Measurements from ENCODE around the gene NKD1.

Gene NKD1

GRCh38 chr16:50537533-50538290, 10.5 kb upstream of the NKD1 start:
- no peak for DNase-seq (ENCODE audit: low read depth in 2 of 3, low spot score in 2 of 3)

GRCh38 chr16:50538411-50539052, 9.7 kb upstream of the NKD1 start:
- no peak for DNase-seq (ENCODE audit: low read depth in 2 of 3, low spot score in 2 of 3)

- DNase-seq (ENCODE audit: low read depth in 2 of 3, low spot score in 2 of 3) = no peak
Measured at GRCh38 chr16:50539053-50539695, 9.0 kb upstream of the NKD1 start.

- DNase-seq (ENCODE audit: low read depth in 2 of 3, low spot score in 2 of 3) = no peak
Measured at GRCh38 chr16:50539822-50540710, 8.1 kb upstream of the NKD1 start.

GRCh38 chr16:50540711-50541007, 7.5 kb upstream of the NKD1 start:
- DNase-seq (ENCODE audit: low read depth in 2 of 3, low spot score in 2 of 3) = no peak

- DNase-seq (ENCODE audit: low read depth in 2 of 3, low spot score in 2 of 3) = no peak
Measured at GRCh38 chr16:50542703-50543102, 5.5 kb upstream of the NKD1 start.

GRCh38 chr16:50546125-50546524, 2.1 kb upstream of the NKD1 start:
- DNase-seq (ENCODE audit: low read depth in 2 of 3, low spot score in 2 of 3) = no peak

- peak; percentile 22 to 49 (median 33) for DNase-seq (ENCODE audit: low read depth in 2 of 3, low spot score in 2 of 3)
Measured at GRCh38 chr16:50547340-50548124, 664 bp upstream of the NKD1 start.

GRCh38 chr16:50548909-50549560, 839 bp downstream of the NKD1 start:
- no peak for DNase-seq (ENCODE audit: low read depth in 2 of 3, low spot score in 2 of 3)

- DNase-seq (ENCODE audit: low read depth in 2 of 3, low spot score in 2 of 3) = no peak
Measured at GRCh38 chr16:50549561-50549915, 1.3 kb downstream of the NKD1 start.

GRCh38 chr16:50550035-50550434, 1.8 kb downstream of the NKD1 start:
- DNase-seq (ENCODE audit: low read depth in 2 of 3, low spot score in 2 of 3) = no peak

- DNase-seq (ENCODE audit: low read depth in 2 of 3, low spot score in 2 of 3) = no peak
Measured at GRCh38 chr16:50550866-50551641, 2.9 kb downstream of the NKD1 start.

GRCh38 chr16:50552476-50553101, 4.4 kb downstream of the NKD1 start:
- DNase-seq (ENCODE audit: low read depth in 2 of 3, low spot score in 2 of 3) = no peak

GRCh38 chr16:50553182-50553710, 5.0 kb downstream of the NKD1 start:
- no peak for DNase-seq (ENCODE audit: low read depth in 2 of 3, low spot score in 2 of 3)

GRCh38 chr16:50553731-50554360, 5.7 kb downstream of the NKD1 start:
- DNase-seq (ENCODE audit: low read depth in 2 of 3, low spot score in 2 of 3) = no peak

GRCh38 chr16:50555269-50555875, 7.2 kb downstream of the NKD1 start:
- DNase-seq (ENCODE audit: low read depth in 2 of 3, low spot score in 2 of 3) = no peak

GRCh38 chr16:50555952-50556673, 7.9 kb downstream of the NKD1 start:
- no peak for DNase-seq (ENCODE audit: low read depth in 2 of 3, low spot score in 2 of 3)
